HG02852 (cell line): ENCODE measurements around the gene ZNF416.

ENCODE experiments used
- ATAC-seq: cut with Tn5 transposase; IDR thresholded peaks from one replicate; pipeline ENCODE4 v1.9.1; 2021; ENCODE audit warnings: mild to moderate bottlenecking, moderate library complexity; ENCODE audit not compliant: unreplicated experiment

The ZNF416 gene

GRCh38 chr19:57578487-57579205, at the start of gene ZNF416:
ZNF416 (minus strand) TSS chr19:57578911; CDS start chr19:57578704, 207 bp downstream.
- ATAC-seq: peak; percentile 92

DNA sequence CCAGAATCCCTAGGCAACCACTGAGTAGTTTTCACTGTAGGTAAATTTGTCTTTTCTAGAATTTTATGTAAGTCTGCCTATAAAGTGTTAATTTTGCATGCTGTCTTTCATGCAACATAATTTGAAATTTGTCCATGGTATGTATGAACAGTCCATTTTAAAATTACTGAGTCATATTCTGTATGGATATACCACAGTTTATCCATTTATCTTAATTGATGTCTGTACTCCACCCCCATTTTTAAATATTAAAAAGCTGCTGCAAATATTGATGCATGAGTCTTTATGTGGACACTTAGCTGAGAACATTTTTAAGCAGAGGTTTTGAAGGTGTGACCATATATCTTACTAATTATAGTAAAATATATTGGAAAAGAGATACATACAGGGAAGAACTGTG, 44.4 kb upstream of the ZNF416 start:
- no peak for ATAC-seq

DNA sequence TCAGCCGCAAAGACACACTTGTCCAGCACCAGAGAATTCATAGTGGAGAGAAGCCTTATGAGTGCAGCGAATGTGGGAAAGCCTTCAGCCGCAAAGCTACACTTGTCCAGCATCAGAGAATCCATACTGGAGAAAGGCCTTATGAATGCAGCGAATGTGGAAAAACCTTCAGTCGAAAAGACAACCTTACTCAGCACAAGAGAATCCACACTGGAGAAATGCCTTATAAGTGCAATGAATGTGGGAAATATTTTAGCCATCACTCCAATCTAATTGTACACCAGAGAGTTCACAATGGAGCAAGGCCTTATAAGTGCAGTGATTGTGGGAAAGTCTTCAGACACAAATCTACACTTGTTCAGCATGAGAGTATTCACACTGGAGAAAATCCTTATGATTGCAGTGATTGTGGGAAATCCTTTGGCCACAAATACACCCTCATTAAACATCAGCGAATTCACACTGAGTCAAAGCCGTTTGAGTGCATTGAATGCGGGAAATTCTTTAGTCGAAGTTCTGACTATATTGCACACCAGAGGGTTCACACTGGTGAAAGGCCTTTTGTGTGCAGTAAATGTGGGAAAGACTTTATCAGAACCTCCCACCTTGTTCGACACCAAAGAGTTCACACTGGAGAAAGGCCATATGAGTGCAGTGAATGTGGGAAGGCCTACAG, 42.1 kb upstream of the ZNF416 start:
- no peak for ATAC-seq

GRCh38 chr19:57615346-57615745, 36.6 kb upstream of the ZNF416 start:
- ATAC-seq: no peak

DNA sequence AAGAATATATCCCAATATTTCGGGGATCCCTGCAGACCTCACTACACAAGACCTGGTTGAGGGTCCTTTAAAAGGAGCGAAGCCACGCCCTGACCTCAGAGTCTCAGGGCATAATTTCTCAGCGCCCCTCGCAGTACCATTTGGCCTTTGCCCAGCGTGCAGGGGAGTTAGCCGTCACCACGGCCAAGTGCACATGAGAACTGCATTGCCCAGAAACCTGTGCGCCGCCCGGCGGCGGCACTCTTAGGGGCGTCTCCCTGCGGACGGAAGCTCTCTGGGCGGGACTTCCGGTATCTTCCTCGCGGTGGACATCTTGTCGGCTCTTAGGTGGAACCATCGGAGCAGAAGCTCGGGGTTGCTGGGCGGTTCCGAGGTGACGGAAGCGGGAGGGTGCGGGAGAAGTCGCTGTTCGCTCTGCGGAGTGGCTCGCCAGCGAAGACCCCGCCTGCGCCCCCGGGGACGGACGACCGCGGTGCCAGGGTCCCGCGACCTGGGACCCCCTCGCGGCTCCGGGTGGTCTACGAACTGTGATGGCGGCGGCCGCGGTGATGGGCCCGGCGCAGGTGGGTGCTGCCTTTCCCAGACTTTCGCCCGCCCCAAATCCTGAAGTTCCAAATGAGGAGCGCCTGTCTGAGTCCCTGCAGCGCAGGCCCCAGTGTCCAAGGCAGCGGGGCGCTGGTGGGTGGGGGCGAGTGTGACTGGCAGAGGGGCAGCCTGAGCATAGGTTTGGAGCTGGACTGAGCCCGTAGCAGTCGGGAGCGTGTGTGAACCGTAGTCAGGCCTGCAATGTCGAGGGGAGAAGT, 35.4 kb upstream of the ZNF416 start, which contains the start of gene ZNF134:
Gene ZNF134, plus strand, starts transcription at position 302 of the 803 bp plus-strand sequence. CDS start 5,227 bp downstream, outside the sequence.
- peak; percentile 98 for ATAC-seq

DNA sequence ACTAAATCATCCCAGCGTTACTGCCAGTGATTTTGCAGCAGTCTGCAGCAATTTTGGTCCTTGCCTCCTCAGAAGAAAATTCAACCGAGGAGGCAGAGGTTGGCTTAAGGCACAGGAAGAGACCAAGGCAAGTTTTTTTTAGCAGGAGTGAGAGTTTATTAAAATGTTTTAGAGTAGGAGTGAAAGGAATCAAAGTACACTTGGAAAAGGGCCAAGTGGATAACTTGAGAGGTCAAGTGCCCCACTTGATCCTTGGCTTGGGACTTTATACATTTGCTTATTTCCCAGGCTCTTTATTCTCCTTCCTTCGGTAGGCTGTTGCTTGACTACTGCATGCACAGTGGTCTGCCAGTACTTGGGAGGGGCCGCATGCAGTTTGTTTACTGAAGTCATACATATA, 32.4 kb upstream of the ZNF416 start:
- no peak for ATAC-seq

DNA sequence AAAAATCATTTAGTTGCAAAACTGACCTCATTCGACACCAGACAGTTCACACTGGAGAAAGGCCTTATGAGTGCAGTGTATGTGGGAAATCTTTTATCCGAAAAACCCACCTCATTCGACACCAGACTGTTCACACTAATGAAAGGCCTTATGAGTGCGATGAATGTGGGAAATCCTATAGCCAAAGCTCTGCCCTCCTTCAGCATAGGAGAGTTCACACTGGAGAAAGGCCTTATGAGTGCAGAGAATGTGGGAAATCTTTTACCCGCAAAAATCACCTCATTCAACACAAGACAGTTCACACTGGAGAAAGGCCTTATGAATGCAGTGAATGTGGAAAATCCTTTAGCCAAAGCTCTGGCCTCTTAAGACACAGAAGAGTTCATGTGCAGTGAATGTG, 28.2 kb upstream of the ZNF416 start:
- ATAC-seq: no peak

DNA sequence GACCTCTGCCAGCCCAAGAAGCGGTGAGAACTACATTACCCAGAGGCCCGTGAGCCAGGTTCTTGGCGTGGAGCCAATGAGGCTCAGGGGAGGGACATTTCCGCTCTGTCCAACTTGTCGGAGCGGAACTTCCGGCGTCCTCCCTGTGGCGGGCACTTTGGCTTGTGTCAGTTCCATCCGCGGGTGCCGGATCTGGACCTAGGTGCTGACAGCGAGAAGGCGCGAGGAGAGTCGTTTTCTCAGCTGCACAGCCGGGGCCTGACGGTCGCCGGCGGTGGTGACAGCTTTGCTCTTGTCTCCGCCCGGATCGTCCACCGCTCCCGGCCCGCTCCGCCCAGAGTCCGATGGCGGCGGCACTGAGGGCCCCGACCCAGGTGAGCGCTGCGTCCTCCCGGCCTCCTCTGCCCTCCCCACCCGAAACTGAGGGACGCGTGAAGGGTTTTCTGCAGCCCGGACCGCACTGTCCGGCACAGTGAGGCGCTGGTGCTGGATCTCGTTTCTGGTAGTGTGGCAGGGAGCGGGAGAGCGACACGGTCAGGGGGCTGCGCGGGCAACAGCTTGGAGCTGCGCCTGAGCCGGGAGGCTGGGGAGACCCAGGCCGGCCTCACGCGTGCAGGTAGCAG, 21.2 kb upstream of the ZNF416 start, which contains the start of gene ZNF530:
Gene ZNF530, plus strand, starts transcription at position 125 of the 623 bp plus-strand sequence. CDS start 4,461 bp downstream, outside the sequence.
- peak; percentile 91 for ATAC-seq

DNA sequence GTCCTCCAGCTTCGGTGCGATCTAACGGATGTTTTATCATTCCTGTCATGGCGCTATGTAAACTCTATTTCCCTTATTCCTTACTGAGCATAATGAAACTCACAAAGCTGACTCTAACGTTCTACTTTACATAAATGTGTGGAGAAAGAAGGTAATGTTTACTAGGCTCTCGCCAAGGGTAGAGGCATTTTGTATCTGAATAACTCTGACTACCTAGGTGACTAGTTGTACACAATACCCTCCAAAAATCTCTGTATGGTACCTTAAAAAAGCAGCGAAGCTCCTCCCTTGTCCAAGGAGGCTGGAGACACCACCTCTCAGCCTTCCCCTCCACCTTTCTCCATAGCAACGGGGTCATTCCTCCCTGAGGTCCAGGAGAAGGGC, 20.7 kb upstream of the ZNF416 start:
- ATAC-seq: no peak

DNA sequence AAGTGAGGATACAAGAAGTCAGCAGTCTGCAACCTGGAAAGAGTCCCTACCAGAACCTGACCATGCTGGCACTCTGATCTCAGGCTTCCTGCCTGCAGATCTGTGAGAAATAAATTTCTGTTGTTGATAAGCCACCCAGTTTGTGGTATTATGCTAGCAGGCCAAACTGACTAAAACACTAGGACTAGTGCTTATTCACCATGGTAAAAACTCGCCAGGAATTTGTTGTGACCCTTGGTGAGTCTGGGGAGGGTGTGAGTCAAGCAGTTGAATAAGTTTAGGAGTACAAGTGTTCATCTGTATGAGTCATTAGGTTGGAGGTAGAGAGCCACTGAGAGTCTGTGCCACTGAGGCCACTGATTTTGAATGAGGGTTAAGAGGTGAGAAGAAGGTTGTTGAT, 8.8 kb upstream of the ZNF416 start:
- no peak for ATAC-seq

- peak; percentile 91 for ATAC-seq
These were observed 5.1 kb upstream of the ZNF416 start, which contains the start of gene ZIK1 for GRCh38 chr19:57583521-57584416. ZIK1 (plus strand) TSS chr19:57584145; CDS start chr19:57584357, 212 bp downstream.

DNA sequence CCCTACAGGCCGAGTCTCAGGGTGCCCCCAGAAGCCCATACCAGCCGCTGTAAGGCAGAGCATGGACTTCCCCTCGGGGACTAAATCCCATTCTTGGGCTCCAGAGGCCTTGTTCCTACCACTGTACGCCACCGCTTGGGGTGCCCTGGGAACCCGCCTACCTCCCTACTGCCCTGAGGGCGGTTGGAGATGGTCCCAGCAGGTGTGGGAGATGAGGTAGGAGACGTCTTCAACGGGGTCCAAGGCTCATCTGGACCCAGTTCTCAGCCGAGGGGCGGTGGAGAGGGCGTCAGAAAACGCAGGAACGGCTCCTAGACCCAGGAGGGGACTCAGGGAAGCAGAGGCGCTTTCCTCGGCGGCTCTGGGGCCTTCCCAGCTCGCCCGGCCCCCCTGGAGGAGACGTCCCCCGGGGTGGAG, 4.4 kb upstream of the ZNF416 start:
- no peak for ATAC-seq

- ATAC-seq: no peak
These were observed 2.0 kb downstream of the ZNF416 start for GRCh38 chr19:57576661-57577060.

DNA sequence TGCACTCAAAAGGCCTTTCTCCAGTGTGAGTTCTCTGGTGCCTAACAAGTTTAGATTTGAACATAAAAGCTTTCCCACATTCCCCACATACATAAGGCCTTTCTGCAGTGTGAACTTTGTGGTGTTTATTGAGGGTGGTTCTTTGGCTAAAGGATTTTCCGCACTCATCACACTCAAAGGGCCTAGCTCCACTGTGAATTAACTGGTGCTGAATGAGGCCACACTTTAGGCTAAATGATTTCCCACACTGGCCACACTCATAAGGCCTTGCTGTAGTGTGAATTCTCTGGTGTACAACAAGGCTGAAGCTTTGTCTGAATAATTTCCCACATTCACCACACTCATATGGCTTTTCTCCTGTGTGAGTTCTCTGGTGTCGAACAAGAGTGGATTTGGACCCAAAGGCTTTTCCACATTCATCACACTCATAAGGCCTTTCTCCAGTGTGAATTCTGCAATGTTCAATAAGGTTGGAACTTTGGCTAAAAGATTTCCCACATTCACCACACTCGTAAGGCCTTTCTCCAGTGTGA, 6.2 kb downstream of the ZNF416 start:
- no peak for ATAC-seq

GRCh38 chr19:57570707-57571106, 8.0 kb downstream of the ZNF416 start:
- ATAC-seq: no peak

- no peak for ATAC-seq
These were observed 12.1 kb downstream of the ZNF416 start for GRCh38 chr19:57566396-57567265.

DNA sequence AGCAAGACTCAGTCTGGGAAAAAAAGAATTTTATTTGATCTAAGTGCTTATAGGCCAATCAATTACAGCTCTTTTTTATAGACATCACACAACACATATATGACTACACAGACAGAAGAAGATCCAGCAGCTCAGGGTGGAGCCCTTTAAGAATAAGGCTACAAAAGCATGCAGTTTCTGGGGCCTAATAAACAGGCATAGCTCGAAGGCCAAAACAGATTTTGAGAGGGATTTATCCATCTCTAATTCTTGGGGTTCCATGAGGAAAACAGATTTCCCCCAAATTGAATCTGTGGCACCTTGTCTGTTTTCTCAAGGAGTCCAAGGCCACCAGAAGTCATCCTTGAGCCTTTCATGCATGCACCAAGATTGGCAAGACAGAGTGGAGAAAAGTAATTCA, 15.2 kb downstream of the ZNF416 start:
- ATAC-seq: no peak

- no peak for ATAC-seq
These were observed 18.6 kb downstream of the ZNF416 start for GRCh38 chr19:57560049-57560491.
